Activated naive CD4-positive, alpha-beta T cell treated with anti-CD3 and anti-CD28 coated beads, Interleukin-2, amount 10 ng/mL, durations not matched to agents 7 days and 5 days (primary cell): ENCODE data around the gene HOOK1.
"Not testable (repeated sequence)": the region's sequence is repeated elsewhere in the genome, so short reads cannot be mapped to it uniquely, and the experiment has no call there.

Experiments used
- CTCF ChIA-PET: fragments of 350-600 bp; sonication (Branson Sonifier 250); formaldehyde crosslinking; loops from one replicate; lab custom pipeline; 2021; ENCODE audit warnings: antibody characterized with exemption; lab: Charles Lee
- DNase-seq: peaks from one replicate; pipeline ENCODE4 v3.0.0-alpha.2; 2020
- H3K27ac Mint-ChIP-seq: one replicate; pipeline ENCODE4 v1.8.0; 2021; ENCODE audit warnings: mild to moderate bottlenecking, moderate library complexity, mixed read lengths
- H3K27me3 Mint-ChIP-seq: one replicate; pipeline ENCODE4 v1.8.0; 2021; ENCODE audit warnings: mild to moderate bottlenecking, mixed read lengths
- H3K36me3 Mint-ChIP-seq: one replicate; pipeline ENCODE4 v1.8.0; 2021; ENCODE audit warnings: mixed read lengths
- H3K4me1 Mint-ChIP-seq: one replicate; pipeline ENCODE4 v1.8.0; 2021; ENCODE audit warnings: mixed read lengths
- H3K4me3 Mint-ChIP-seq: one replicate; pipeline ENCODE4 v1.8.0; 2021; ENCODE audit warnings: mild to moderate bottlenecking, moderate library complexity, mixed read lengths
- H3K9me3 Mint-ChIP-seq: one replicate; pipeline ENCODE4 v1.8.0; 2021; ENCODE audit warnings: mixed read lengths

The HOOK1 gene

GRCh38 chr1:59846209-59846894 is 31.6 kb downstream of the HOOK1 start:
- H3K36me3 Mint-ChIP-seq, result peaks cover 10% of the 10 kb centered on the region

GRCh38 chr1:59846895-59847282 is 32.1 kb downstream of the HOOK1 start:
- H3K36me3 Mint-ChIP-seq, result peaks cover 10% of the 10 kb centered on the region

More at GRCh38 chr1:59846209-59846894, 31.6 kb downstream of the HOOK1 start:
- Mint-ChIP-seq H3K4me3 (no peak overlapping the region), H3K9me3 (no peaks in the 10 kb centered on the region), H3K27ac (no peak overlapping the region), H3K4me1 (no peaks in the 10 kb centered on the region), H3K27me3 (no peaks in the 10 kb centered on the region)
- DNase-seq, result no peak
- CTCF ChIA-PET, result interaction anchor here (1.1 kb wide), 1 partner anchor 20 kb away, joined by 3 read pairs; no protein-coding TSS in a partner anchor

DNA sequence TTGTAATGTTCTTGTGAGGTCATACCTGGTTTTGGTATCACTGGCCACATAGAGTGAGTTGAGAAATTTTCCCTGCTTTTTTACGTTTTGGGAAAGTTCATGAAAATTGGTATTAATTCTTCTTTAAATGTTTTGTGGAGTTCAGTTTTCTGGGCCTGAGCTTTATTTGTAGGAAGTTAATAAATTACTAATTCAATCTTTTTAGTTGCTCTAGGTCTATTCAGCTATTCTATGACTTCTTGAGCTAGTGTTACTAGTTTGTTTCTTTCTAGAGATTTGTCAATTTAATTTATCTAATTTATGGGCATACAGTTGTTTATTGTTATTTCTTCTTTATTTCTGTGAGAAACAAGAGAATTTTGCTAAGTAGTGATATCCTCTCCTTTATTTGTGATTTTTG is 37.4 kb downstream of the HOOK1 start:
- H3K27me3 Mint-ChIP-seq, result no peaks in the 10 kb centered on the region
- no peak for DNase-seq
- peaks cover 6% of the 10 kb centered on the region for H3K36me3 Mint-ChIP-seq
- peaks cover 4% of the 10 kb centered on the region for H3K9me3 Mint-ChIP-seq
- no peak overlapping the region for H3K27ac Mint-ChIP-seq
- CTCF ChIA-PET, result no interaction called here
- no peaks in the 10 kb centered on the region for H3K4me1 Mint-ChIP-seq
- H3K4me3 Mint-ChIP-seq, result no peak overlapping the region

More at GRCh38 chr1:59846895-59847282, 32.1 kb downstream of the HOOK1 start:
- Mint-ChIP-seq H3K27ac (no peak overlapping the region), H3K27me3 (no peaks in the 10 kb centered on the region), H3K4me1 (no peaks in the 10 kb centered on the region), H3K9me3 (no peaks in the 10 kb centered on the region), H3K4me3 (no peak overlapping the region)
- CTCF ChIA-PET, result interaction anchor here (1.1 kb wide), 1 partner anchor 19 kb away, joined by 3 read pairs; no protein-coding TSS in a partner anchor
- no peak for DNase-seq

GRCh38 chr1:59855297-59855696 is 40.5 kb downstream of the HOOK1 start:
- H3K9me3 Mint-ChIP-seq, H3K4me3 Mint-ChIP-seq, CTCF ChIA-PET, DNase-seq, H3K27ac Mint-ChIP-seq, H3K27me3 Mint-ChIP-seq, H3K36me3 Mint-ChIP-seq, H3K4me1 Mint-ChIP-seq: not testable (repeated sequence)

DNA sequence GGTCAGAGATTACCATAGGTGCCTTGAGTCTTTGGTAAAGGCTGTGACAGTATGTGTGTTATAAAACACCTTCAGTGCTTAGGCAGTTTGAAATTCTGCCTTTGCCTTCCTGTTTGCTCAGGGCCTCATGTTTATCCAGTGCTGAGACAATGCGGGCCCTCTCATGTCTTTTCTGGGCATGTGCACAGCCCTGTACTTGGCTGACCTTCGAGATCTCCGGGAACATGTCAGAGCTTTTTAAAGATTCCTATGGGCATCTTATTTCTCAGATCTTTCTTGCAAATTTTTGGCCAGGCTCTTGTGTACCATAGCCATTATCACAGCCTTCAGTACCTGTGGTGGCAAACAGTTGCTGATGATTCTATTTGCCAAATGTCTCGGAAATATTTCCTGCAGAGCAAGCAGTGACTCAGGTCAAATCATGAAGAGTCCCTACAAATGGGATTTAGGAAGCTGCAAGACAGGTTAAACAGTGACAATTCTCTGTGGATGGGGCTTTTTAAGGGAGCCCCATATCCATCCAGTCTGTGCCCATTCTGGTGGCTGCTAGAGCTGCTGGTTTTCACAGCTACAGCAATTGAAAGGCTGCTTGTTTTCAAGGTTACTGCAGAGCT is 42.1 kb downstream of the HOOK1 start:
- peaks cover 3% of the 10 kb centered on the region for H3K36me3 Mint-ChIP-seq
- H3K27me3 Mint-ChIP-seq, result no peaks in the 10 kb centered on the region
- H3K9me3 Mint-ChIP-seq, result peaks cover 4% of the 10 kb centered on the region
- no peaks in the 10 kb centered on the region for H3K4me1 Mint-ChIP-seq
- CTCF ChIA-PET, result no interaction called here
- H3K27ac Mint-ChIP-seq, result no peak overlapping the region
- no peak overlapping the region for H3K4me3 Mint-ChIP-seq
- no peak for DNase-seq

GRCh38 chr1:59857679-59858354 is 43.1 kb downstream of the HOOK1 start:
- CTCF ChIA-PET, result interaction anchor here (1.2 kb wide), 1 partner anchor 159 kb away, joined by 3 read pairs; no protein-coding TSS in a partner anchor
- Mint-ChIP-seq H3K27me3 (no peaks in the 10 kb centered on the region), H3K9me3 (peaks cover 4% of the 10 kb centered on the region), H3K36me3 (peaks cover 3% of the 10 kb centered on the region), H3K4me3 (no peak overlapping the region), H3K4me1 (no peaks in the 10 kb centered on the region), H3K27ac (no peak overlapping the region)
- DNase-seq, result no peak

DNA sequence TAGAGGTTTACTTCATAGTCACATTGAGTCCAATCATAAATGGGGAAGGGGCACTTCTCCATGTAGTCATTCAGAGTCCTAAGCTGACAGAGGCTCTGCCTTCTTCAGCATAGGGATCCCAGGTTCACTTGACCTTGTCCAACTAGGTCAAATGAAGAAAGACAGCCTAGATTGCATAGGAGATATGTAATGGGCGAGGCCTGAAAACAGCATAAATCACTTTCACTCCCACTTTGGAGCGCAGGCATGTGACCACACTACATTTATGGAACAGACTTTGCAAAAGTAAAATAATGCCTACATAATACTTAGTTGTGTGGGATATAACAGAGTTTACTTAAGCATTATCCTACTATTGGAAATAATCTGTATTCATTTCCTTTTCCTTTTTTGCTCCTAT is 51.7 kb downstream of the HOOK1 start:
- Mint-ChIP-seq H3K4me1 (no peaks in the 10 kb centered on the region), H3K27me3 (no peaks in the 10 kb centered on the region), H3K4me3 (no peak overlapping the region), H3K36me3 (peaks cover 2% of the 10 kb centered on the region), H3K9me3 (no peaks in the 10 kb centered on the region), H3K27ac (no peak overlapping the region)
- DNase-seq, result no peak
- CTCF ChIA-PET, result interaction anchor here (0.6 to 0.9 kb wide), 2 partner anchors 19 to 66 kb away, joined by 3 read pairs; no protein-coding TSS in a partner anchor

- Mint-ChIP-seq H3K9me3 (no peaks in the 10 kb centered on the region), H3K4me3 (no peak overlapping the region), H3K27ac (no peak overlapping the region), H3K36me3 (peaks cover 7% of the 10 kb centered on the region), H3K27me3 (no peaks in the 10 kb centered on the region), H3K4me1 (no peaks in the 10 kb centered on the region)
- no peak for DNase-seq
- CTCF ChIA-PET, result no interaction called here
These were observed 57.0 kb downstream of the HOOK1 start for GRCh38 chr1:59871746-59872145.

DNA sequence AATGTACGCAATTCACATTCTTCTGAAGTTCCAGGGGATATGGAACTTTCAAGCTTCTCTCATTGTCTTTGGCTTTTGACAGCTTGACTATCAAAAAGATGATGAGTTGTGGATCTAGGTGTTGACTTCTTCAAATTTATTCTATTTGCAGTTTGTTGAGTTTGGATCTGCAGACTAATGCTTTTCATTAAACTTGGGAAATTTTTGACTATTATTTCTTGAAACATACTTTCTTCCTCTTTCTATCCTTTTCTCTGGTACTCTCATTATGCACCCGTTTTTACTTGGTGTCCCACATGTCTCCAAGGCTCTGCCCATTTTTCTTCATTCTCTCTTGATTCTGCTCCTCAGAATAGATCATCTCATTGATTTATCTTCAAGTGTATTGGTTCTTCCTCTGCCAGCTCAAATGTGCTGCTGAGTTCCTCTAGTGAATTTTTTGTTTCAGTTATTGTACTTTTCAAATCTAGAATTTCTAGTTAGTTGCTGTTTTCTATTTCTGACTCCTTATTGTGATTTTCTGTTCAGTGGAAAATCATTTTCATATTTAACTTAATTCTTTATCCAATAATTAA is 62.4 kb downstream of the HOOK1 start:
- no peaks in the 10 kb centered on the region for H3K4me1 Mint-ChIP-seq
- H3K4me3 Mint-ChIP-seq, result no peak overlapping the region
- H3K27ac Mint-ChIP-seq, result no peak overlapping the region
- H3K9me3 Mint-ChIP-seq, result peaks cover 4% of the 10 kb centered on the region
- no peak for DNase-seq
- peaks cover 8% of the 10 kb centered on the region for H3K36me3 Mint-ChIP-seq
- H3K27me3 Mint-ChIP-seq, result no peaks in the 10 kb centered on the region
- CTCF ChIA-PET, result interaction anchor here (0.5 to 2.0 kb wide), 2 partner anchors 68 to 70 kb away, joined by 3 to 9 read pairs; no protein-coding TSS in a partner anchor

DNA sequence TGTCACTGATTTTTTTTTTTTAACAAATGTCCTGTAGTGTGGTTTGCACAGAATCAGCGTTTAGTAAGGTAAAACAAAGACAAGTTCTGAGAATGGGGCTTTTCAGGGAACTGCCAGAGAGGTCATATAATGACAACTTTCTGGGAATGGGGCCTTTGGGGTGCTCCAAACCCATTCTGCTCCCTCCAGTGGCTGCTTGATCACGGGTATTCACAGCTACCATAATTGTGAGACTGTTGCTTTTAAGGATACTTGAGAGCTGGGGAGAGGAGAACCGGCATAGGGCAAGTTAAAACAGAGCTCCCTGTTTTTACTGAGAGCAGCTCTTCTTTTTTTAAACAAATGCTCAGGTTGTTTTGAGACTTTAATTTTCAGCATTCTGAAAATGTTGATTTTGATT is 63.6 kb downstream of the HOOK1 start:
- Mint-ChIP-seq H3K9me3 (peaks cover 4% of the 10 kb centered on the region), H3K36me3 (peaks cover 5% of the 10 kb centered on the region), H3K4me1 (no peaks in the 10 kb centered on the region), H3K4me3 (no peak overlapping the region), H3K27me3 (no peaks in the 10 kb centered on the region), H3K27ac (no peak overlapping the region)
- CTCF ChIA-PET, result interaction anchor here (1.0 to 4.6 kb wide), 3 partner anchors 15 to 73 kb away, joined by 3 to 81 read pairs (median 3); no protein-coding TSS in a partner anchor
- no peak for DNase-seq

GRCh38 chr1:59879574-59879973 is 64.8 kb downstream of the HOOK1 start:
- Mint-ChIP-seq H3K27ac (no peak overlapping the region), H3K4me1 (no peaks in the 10 kb centered on the region), H3K36me3 (peaks cover 5% of the 10 kb centered on the region), H3K27me3 (no peaks in the 10 kb centered on the region), H3K4me3 (no peak overlapping the region), H3K9me3 (peaks cover 4% of the 10 kb centered on the region)
- DNase-seq, result peak; percentile 72
- CTCF ChIA-PET, result interaction anchor here (0.7 to 4.6 kb wide), 3 partner anchors 63 to 1070 kb away, joined by 3 to 81 read pairs (median 3); no protein-coding TSS in a partner anchor

DNA sequence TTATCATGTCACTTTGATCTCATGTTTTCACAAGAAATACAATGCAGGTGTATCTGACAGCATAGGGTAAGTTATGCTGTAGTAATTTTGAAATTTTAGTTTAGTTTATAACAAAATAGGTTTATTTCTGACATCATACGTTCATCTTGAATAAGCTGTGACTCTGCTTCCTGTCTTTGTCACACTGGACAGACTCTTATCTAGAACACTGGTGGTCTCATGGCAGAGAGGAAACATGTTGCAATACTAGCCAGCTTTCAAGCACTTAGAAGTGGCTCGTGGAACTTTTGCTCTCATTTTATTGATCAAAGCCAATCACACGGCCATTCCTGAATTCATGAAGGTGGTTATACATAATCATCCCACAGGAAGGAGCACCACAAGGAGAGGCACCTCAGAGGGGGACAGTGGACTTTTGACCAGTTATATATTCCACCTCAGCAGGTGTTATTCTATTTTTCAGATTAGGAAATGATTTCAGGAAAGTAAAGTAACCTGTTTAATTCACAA is 65.3 kb downstream of the HOOK1 start:
- H3K4me1 Mint-ChIP-seq, result no peaks in the 10 kb centered on the region

DNA sequence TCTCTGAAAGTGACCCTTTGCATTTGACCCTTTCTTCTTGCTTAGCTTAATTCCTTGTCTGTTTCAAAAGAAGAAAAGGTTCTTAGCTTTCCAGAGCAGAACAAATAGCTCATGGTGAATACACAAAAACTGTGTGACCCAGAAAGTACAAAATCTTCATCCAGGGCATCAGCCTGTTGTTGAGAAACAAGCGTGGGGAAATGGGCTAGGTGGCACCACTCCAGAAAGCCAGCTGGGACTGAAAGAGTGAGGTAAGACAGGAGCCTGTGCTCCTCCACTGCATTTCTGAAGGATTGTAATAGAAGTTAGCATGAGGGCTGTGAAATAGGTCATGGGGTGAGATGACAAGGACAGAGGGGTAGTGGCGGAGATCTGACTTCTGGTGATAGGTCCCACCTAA is 66.0 kb downstream of the HOOK1 start:
- no peak for DNase-seq
- H3K9me3 Mint-ChIP-seq, result peaks cover 4% of the 10 kb centered on the region
- CTCF ChIA-PET, result interaction anchor here (0.8 to 4.6 kb wide), 3 partner anchors 26 to 67 kb away, joined by 3 to 81 read pairs (median 5); no protein-coding TSS in a partner anchor
- no peak overlapping the region for H3K4me3 Mint-ChIP-seq
- no peaks in the 10 kb centered on the region for H3K4me1 Mint-ChIP-seq
- peaks cover 5% of the 10 kb centered on the region for H3K36me3 Mint-ChIP-seq
- no peaks in the 10 kb centered on the region for H3K27me3 Mint-ChIP-seq
- H3K27ac Mint-ChIP-seq, result no peak overlapping the region

More for the DNA sequence above, 65.3 kb downstream of the HOOK1 start:
- peaks cover 5% of the 10 kb centered on the region for H3K36me3 Mint-ChIP-seq
- no peak overlapping the region for H3K4me3 Mint-ChIP-seq
- no peaks in the 10 kb centered on the region for H3K27me3 Mint-ChIP-seq
- CTCF ChIA-PET, result interaction anchor here (0.8 to 4.6 kb wide), 3 partner anchors 27 to 68 kb away, joined by 3 to 81 read pairs (median 5); no protein-coding TSS in a partner anchor
- DNase-seq, result no peak
- H3K27ac Mint-ChIP-seq, result no peak overlapping the region
- H3K9me3 Mint-ChIP-seq, result peaks cover 4% of the 10 kb centered on the region
